HG03064 (cell line): Measurements from ENCODE around the gene ZFHX2.

Source experiments
- ATAC-seq: cut with Tn5 transposase; IDR thresholded peaks from one replicate; pipeline ENCODE4 v1.9.1; 2021; ENCODE audit warnings: low read depth; ENCODE audit not compliant: unreplicated experiment

ZFHX2 gene

DNA sequence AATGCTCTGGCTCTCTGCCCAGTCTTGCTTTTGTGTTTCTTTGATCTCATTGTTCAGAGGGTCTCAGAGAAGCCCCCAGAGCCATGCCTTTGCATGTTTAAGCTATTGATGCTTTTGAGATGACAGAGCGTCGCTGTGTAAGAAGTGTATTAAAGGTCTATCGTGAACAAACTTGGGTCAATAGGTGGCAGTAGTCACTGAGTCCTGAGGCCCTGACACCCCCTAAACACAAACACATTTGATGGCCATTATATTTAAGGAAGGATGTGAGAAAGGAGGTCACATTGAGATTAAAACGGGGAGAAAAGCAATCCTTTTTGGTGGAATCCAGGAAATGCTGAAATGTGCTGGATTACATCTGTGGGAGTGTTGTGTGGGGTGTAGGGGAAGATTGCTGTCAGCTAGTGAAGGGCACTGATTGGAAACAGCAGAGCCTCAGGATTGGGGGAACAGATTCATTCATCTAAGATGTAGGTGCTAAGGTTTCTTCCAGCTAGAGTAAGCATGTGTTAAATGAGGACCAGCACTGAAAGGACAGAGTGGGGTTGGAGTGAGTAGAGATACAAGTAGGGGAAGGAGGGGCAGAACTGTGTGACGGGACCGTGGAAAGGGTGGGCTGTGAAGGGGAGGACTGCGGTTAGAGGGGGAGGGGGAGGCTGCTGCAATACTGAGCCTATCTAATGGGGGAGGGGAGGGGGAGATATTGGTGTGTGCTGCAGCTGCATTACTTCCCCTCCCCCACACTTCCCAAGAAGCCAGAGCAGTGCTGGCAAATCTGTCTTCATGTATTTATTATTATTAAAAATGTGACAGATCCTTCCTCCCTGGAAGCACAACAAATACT is 69.4 kb downstream of the ZFHX2 start:
- ATAC-seq = no peak

DNA sequence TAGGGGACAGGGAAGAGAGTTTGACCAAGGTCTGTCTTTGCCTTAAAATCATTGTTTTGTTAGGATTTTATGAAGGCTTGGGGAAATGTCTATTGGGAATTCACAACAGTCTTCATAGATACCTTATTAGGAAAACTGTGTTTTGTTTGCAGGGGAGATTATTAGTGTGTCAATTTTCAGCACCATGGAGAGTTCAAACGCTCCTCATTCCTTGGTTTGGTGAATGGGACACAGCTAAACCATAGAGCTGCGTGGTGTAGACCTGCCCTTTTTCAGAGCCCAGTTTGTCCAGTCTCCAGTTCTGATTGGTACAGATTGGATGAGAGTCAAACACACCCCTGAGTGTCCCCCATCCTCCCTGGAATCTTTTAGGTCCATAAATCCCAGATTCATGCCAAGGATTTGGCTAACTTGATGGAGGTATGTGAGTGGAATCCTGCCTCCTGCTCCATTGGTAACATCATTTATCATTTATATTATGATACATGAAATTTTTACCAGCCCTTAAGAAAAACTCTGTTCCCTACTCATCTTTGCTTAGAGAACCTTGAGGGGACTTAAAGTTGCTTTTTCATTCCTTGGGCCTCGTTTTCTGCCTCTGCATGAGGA is 70.1 kb downstream of the ZFHX2 start:
- no peak for ATAC-seq

DNA sequence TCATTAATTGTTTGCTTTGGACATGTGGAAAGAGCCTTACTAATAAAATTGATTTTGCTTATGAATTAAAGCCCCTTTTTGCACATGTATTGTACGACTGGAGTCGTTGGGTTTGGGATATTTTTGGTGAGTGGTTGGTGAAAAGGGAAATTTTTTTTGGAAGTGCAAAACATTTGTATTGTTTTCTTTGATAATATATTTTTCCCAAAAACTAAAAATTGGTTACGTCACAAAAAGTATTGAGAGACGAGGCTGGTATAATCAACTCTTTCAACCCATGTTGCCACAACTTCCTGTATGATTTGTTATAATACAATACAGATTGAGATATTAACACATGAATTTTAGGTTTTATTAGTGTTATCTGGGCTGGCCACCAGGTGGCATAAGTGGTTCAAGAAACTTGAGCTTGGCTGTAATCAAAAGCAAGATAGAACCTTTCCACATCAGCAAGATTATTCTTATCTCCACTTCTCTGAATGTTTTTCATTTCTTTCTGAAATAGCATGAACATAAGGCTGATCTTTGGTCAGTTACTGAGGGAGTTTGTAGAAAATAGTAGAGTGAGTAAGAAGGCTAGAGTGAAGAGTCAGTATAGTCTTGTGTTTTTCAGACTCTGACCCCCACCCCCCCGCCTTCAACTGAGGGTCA is 73.3 kb downstream of the ZFHX2 start:
- ATAC-seq = no peak

DNA sequence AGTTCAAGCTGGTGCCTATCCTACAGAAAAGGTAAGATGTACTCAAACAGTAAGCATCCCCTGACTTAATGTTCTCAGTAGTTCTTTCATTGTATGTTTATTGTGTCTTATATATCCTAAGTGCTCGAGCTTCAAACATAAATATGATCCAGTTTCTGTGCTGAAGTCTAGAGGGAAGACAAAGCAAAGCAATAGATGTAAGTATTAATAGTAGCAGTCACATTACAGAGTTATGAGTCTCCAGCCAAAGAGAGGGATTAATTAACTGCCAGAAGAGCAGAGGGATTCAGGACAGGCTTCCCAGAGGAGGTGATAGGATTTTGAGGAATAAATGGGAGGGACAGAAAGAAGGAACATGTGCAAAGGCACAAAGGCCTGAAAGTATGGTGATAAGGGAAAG is 80.6 kb downstream of the ZFHX2 start:
- no peak for ATAC-seq
